Measurements from ENCODE around the gene PRDM9.

DNA sequence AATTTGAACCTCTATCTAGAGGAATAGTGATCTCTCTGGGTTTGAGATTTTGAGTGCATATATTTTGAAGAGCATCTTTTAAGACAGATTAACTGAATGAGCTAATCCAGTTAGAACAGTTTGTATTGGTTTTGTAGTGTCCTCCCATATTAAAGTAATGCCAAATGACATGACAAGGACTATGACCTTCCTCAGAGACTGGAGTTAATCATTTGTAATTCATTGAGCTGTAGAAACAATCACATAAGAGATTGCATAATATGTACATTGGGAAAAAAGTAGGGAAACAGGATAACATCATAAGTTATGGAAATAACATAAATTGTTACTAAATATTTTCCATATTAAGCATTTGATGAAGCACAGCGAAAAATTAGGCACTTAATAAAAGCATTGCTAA, 45.8 kb upstream of the PRDM9 start:
- TF ChIP-seq, protein P1, sequence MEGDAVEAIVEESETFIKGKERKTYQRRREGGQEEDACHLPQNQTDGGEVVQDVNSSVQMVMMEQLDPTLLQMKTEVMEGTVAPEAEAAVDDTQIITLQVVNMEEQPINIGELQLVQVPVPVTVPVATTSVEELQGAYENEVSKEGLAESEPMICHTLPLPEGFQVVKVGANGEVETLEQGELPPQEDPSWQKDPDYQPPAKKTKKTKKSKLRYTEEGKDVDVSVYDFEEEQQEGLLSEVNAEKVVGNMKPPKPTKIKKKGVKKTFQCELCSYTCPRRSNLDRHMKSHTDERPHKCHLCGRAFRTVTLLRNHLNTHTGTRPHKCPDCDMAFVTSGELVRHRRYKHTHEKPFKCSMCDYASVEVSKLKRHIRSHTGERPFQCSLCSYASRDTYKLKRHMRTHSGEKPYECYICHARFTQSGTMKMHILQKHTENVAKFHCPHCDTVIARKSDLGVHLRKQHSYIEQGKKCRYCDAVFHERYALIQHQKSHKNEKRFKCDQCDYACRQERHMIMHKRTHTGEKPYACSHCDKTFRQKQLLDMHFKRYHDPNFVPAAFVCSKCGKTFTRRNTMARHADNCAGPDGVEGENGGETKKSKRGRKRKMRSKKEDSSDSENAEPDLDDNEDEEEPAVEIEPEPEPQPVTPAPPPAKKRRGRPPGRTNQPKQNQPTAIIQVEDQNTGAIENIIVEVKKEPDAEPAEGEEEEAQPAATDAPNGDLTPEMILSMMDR (conservative IDR thresholded peaks at IDR 0.05; ENCODE audit: low read depth, low read length): no peak
- no peak for TF ChIP-seq EZH2 (IDR thresholded peaks at IDR 0.05; ENCODE audit: borderline replicate concordance, low read depth, low read length, poor library complexity, severe bottlenecking)
